Testis (tissue), 3 donors: ENCODE measurements around the gene PGK1. TPM values are rescaled to one million over a fixed set of nuclear protein-coding genes. Genes with fewer than 3 reads are reported as not detected.

Experiments used
- DNase-seq: peaks from one replicate; pipeline ENCODE4 v3.0.0-alpha.2; 2019
- H3K27ac ChIP-seq, 2 donors: fragments of 200-600 bp; sonication (generic); one replicate each; pipeline ENCODE4 v1.5.1; 2019
- H3K27me3 ChIP-seq: fragments of 200-600 bp; sonication (generic); one replicate; pipeline ENCODE4 v1.5.1; 2019
- H3K36me3 ChIP-seq: fragments of 200-600 bp; sonication (generic); one replicate; pipeline ENCODE4 v1.5.1; 2017; ENCODE audit warnings: low read depth; ENCODE audit errors: missing control alignments
- H3K4me1 ChIP-seq: fragments of 200-600 bp; sonication (generic); one replicate; pipeline ENCODE4 v1.5.1; 2019
- H3K4me3 ChIP-seq, 2 donors: fragments of 200-600 bp; sonication (generic); one replicate each; pipeline ENCODE4 v1.5.1; 2017 to 2019
- H3K9me3 ChIP-seq: fragments of 200-600 bp; sonication (generic); one replicate; pipeline ENCODE4 v1.5.1; 2017
- CTCF ChIP-seq, 3 experiments: fragments of 450-650 bp in 2 of 3; fragments of 200-600 bp in 1 of 3; sonication (generic) in 1 of 3; IDR thresholded peaks; one replicate each; pipeline ENCODE4 v1.5.1; 2016 to 2019; ENCODE audit warnings: antibody characterized with exemption in 3 of 3, mild to moderate bottlenecking in 2 of 3, moderate library complexity in 1 of 3
- POLR2A ChIP-seq: fragments of 450-650 bp; IDR thresholded peaks from one replicate; pipeline ENCODE4 v1.6.1; 2017; ENCODE audit warnings: antibody characterized with exemption, mild to moderate bottlenecking, moderate library complexity
- WGBS, 2 donors: methylation state at CpG; one replicate each; pipeline ENCODE4 v1.1.5; 2018; 5-methylcytosine and 5-hydroxymethylcytosine counted together
- intact Hi-C: fragments of 100-400 bp; cut with DNase I; formaldehyde crosslinking; loops from one replicate; pipeline ENCODE4 v1.15.1; 2023; ENCODE audit warnings: low total_unique reads
- polyA plus RNA-seq: library from polyadenylated mRNA; stranded (reverse); fragments of 350-450 nt; fragmentation: Illumina TruSeq; extraction: RNeasy Lipid Tissue Mini Kit (QIAGEN cat#74804); gene quantifications from one replicate; pipeline ENCODE4 v1.2.3, GENCODE V29; 2014; ENCODE audit warnings: low read depth, low replicate concordance; ENCODE audit not compliant: insufficient read depth
- total RNA-seq, 2 donors: library from RNA; depleted of rRNA; stranded (reverse); fragments of >200 nt; gene quantifications; one replicate each; pipeline ENCODE4 v1.2.3, GENCODE V29; 2016

The PGK1 gene
- total and polyA plus RNA-seq, 3 donors from 2014 or later: 69.1 to 109 (median 100.0) TPM

- Histone ChIP-seq H3K36me3 (no peaks in the 10 kb centered on the region), H3K4me3 (no peak overlapping the region), H3K9me3 (no peaks in the 10 kb centered on the region), H3K27ac (no peak overlapping the region), H3K27me3 (no peaks in the 10 kb centered on the region), H3K4me1 (no peaks in the 10 kb centered on the region)
- no peak for DNase-seq
- no peak for TF ChIP-seq CTCF (IDR thresholded peaks at IDR 0.05)
- no peak for TF ChIP-seq POLR2A
- intact Hi-C loops: no loop called here
These were observed 12.3 kb downstream of the PGK1 start for GRCh38 chrX:78116365-78116764.

GRCh38 chrX:78116766-78117165 is 12.7 kb downstream of the PGK1 start:
- intact Hi-C loops: no loop called here
- Histone ChIP-seq H3K4me1 (no peaks in the 10 kb centered on the region), H3K27ac (no peak overlapping the region), H3K9me3 (no peaks in the 10 kb centered on the region), H3K4me3 (no peak overlapping the region), H3K27me3 (no peaks in the 10 kb centered on the region), H3K36me3 (no peaks in the 10 kb centered on the region)
- TF ChIP-seq CTCF (IDR thresholded peaks at IDR 0.05) (no peak), POLR2A (no peak)
- no peak for DNase-seq
- WGBS, 2 donors: 69 to 75% methylated on average over 2 of the region's 2 CpGs

- no peaks in the 10 kb centered on the region for H3K27me3 ChIP-seq
- no peaks in the 10 kb centered on the region for H3K36me3 ChIP-seq
- 100% methylated on average over 1 of the region's 1 CpG; no CpG with 5 or more reads in 1 of the 2 donors for WGBS, 2 donors
- no peaks in the 10 kb centered on the region for H3K9me3 ChIP-seq
- no peaks in the 10 kb centered on the region for H3K4me1 ChIP-seq
- H3K4me3 ChIP-seq: no peak overlapping the region
- TF ChIP-seq CTCF (IDR thresholded peaks at IDR 0.05) (no peak), POLR2A (no peak)
- no peak for DNase-seq
- intact Hi-C loops: no loop called here
- H3K27ac ChIP-seq: no peak overlapping the region
These were observed 14.6 kb downstream of the PGK1 start for GRCh38 chrX:78118628-78119027.

GRCh38 chrX:78119521-78120227 is 15.6 kb downstream of the PGK1 start:
- H3K4me1 ChIP-seq: no peaks in the 10 kb centered on the region
- no peak overlapping the region for H3K4me3 ChIP-seq
- WGBS, 2 donors: 82 to 84% methylated on average over 9 of the region's 9 CpGs
- H3K27me3 ChIP-seq: no peaks in the 10 kb centered on the region
- DNase-seq: no peak
- no peaks in the 10 kb centered on the region for H3K9me3 ChIP-seq
- H3K27ac ChIP-seq: no peak overlapping the region
- TF ChIP-seq CTCF (IDR thresholded peaks at IDR 0.05) (peak in 1 of 3 experiments; percentile 10), POLR2A (no peak)
- no peaks in the 10 kb centered on the region for H3K36me3 ChIP-seq
- intact Hi-C loops: no loop called here

- Histone ChIP-seq H3K4me1 (no peaks in the 10 kb centered on the region), H3K36me3 (no peaks in the 10 kb centered on the region), H3K27ac (no peak overlapping the region), H3K4me3 (no peak overlapping the region), H3K9me3 (no peaks in the 10 kb centered on the region), H3K27me3 (no peaks in the 10 kb centered on the region)
- intact Hi-C loops: no loop called here
- TF ChIP-seq POLR2A (no peak), CTCF (IDR thresholded peaks at IDR 0.05) (no peak)
- DNase-seq: no peak
These were observed 19.1 kb downstream of the PGK1 start for GRCh38 chrX:78123190-78123589.
